Measurements from ENCODE around the gene SLC14A1.

Gene SLC14A1

GRCh38 chr18:45684341-45685115 lies 39.5 kb upstream of the SLC14A1 start:
- Histone ChIP-seq H3K9ac (ENCODE audit: insufficient read length, low read depth) (no peak overlapping the region), H3K4me3 (ENCODE audit: insufficient read length, low read depth) (no peak overlapping the region), H3K27me3 (ENCODE audit: insufficient read depth, insufficient read length) (no peaks in the 10 kb centered on the region), H3K36me3 (ENCODE audit: insufficient read depth, insufficient read length, low read length) (no peaks in the 10 kb centered on the region), H3K4me1 (ENCODE audit: insufficient read depth, insufficient read length) (no peaks in the 10 kb centered on the region), H3K9me3 (ENCODE audit: insufficient read depth, low read length) (no peaks in the 10 kb centered on the region)
- DNase-seq (ENCODE audit: low read depth, low spot score): no peak
- TF ChIP-seq ZNF274 (IDR thresholded peaks at IDR 0.05; ENCODE audit: low read depth, low read length): no peak
- no peak for TF ChIP-seq YY1 (IDR thresholded peaks at IDR 0.05; ENCODE audit: insufficient read depth, insufficient read length)
- no peak for TF ChIP-seq SUZ12 (IDR thresholded peaks at IDR 0.05; ENCODE audit: extremely low read depth, insufficient read depth, insufficient read length)

GRCh38 chr18:45686891-45687611 lies 36.9 kb upstream of the SLC14A1 start:
- Histone ChIP-seq H3K27me3 (ENCODE audit: insufficient read depth, insufficient read length) (no peaks in the 10 kb centered on the region), H3K4me3 (ENCODE audit: insufficient read length, low read depth) (no peak overlapping the region), H3K36me3 (ENCODE audit: insufficient read depth, insufficient read length, low read length) (no peaks in the 10 kb centered on the region), H3K9ac (ENCODE audit: insufficient read length, low read depth) (no peak overlapping the region), H3K4me1 (ENCODE audit: insufficient read depth, insufficient read length) (no peaks in the 10 kb centered on the region), H3K9me3 (ENCODE audit: insufficient read depth, low read length) (no peaks in the 10 kb centered on the region)
- no peak for DNase-seq (ENCODE audit: low read depth, low spot score)
- TF ChIP-seq ZNF274 (IDR thresholded peaks at IDR 0.05; ENCODE audit: low read depth, low read length) (no peak), YY1 (IDR thresholded peaks at IDR 0.05; ENCODE audit: insufficient read depth, insufficient read length) (no peak), SUZ12 (IDR thresholded peaks at IDR 0.05; ENCODE audit: extremely low read depth, insufficient read depth, insufficient read length) (no peak)

GRCh38 chr18:45687621-45688020 lies 36.4 kb upstream of the SLC14A1 start:
- Histone ChIP-seq H3K4me3 (ENCODE audit: insufficient read length, low read depth) (no peak overlapping the region), H3K9ac (ENCODE audit: insufficient read length, low read depth) (no peak overlapping the region), H3K4me1 (ENCODE audit: insufficient read depth, insufficient read length) (no peaks in the 10 kb centered on the region), H3K9me3 (ENCODE audit: insufficient read depth, low read length) (no peaks in the 10 kb centered on the region), H3K36me3 (ENCODE audit: insufficient read depth, insufficient read length, low read length) (no peaks in the 10 kb centered on the region), H3K27me3 (ENCODE audit: insufficient read depth, insufficient read length) (no peaks in the 10 kb centered on the region)
- TF ChIP-seq ZNF274 (IDR thresholded peaks at IDR 0.05; ENCODE audit: low read depth, low read length) (no peak), YY1 (IDR thresholded peaks at IDR 0.05; ENCODE audit: insufficient read depth, insufficient read length) (no peak), SUZ12 (IDR thresholded peaks at IDR 0.05; ENCODE audit: extremely low read depth, insufficient read depth, insufficient read length) (no peak)
- DNase-seq (ENCODE audit: low read depth, low spot score): no peak

- no peak for TF ChIP-seq SUZ12 (IDR thresholded peaks at IDR 0.05; ENCODE audit: extremely low read depth, insufficient read depth, insufficient read length)
- TF ChIP-seq ZNF274 (IDR thresholded peaks at IDR 0.05; ENCODE audit: low read depth, low read length): no peak
- no peak for TF ChIP-seq YY1 (IDR thresholded peaks at IDR 0.05; ENCODE audit: insufficient read depth, insufficient read length)
- Histone ChIP-seq H3K4me1 (ENCODE audit: insufficient read depth, insufficient read length) (no peaks in the 10 kb centered on the region), H3K36me3 (ENCODE audit: insufficient read depth, insufficient read length, low read length) (no peaks in the 10 kb centered on the region), H3K4me3 (ENCODE audit: insufficient read length, low read depth) (no peak overlapping the region), H3K9ac (ENCODE audit: insufficient read length, low read depth) (no peak overlapping the region), H3K9me3 (ENCODE audit: insufficient read depth, low read length) (no peaks in the 10 kb centered on the region; the same call in 1 of the 2 replicates), H3K27me3 (ENCODE audit: insufficient read depth, insufficient read length) (no peaks in the 10 kb centered on the region)
- DNase-seq (ENCODE audit: low read depth, low spot score): no peak
These were observed 35.9 kb upstream of the SLC14A1 start for GRCh38 chr18:45688113-45688512.

GRCh38 chr18:45688833-45689232 lies 35.1 kb upstream of the SLC14A1 start:
- Histone ChIP-seq H3K27me3 (ENCODE audit: insufficient read depth, insufficient read length) (no peaks in the 10 kb centered on the region), H3K36me3 (ENCODE audit: insufficient read depth, insufficient read length, low read length) (no peaks in the 10 kb centered on the region), H3K9me3 (ENCODE audit: insufficient read depth, low read length) (peaks cover 7% of the 10 kb centered on the region), H3K9ac (ENCODE audit: insufficient read length, low read depth) (no peak overlapping the region), H3K4me1 (ENCODE audit: insufficient read depth, insufficient read length) (no peaks in the 10 kb centered on the region), H3K4me3 (ENCODE audit: insufficient read length, low read depth) (no peak overlapping the region)
- DNase-seq (ENCODE audit: low read depth, low spot score): no peak
- no peak for TF ChIP-seq SUZ12 (IDR thresholded peaks at IDR 0.05; ENCODE audit: extremely low read depth, insufficient read depth, insufficient read length)
- TF ChIP-seq YY1 (IDR thresholded peaks at IDR 0.05; ENCODE audit: insufficient read depth, insufficient read length): no peak
- no peak for TF ChIP-seq ZNF274 (IDR thresholded peaks at IDR 0.05; ENCODE audit: low read depth, low read length)

GRCh38 chr18:45689396-45689795 lies 34.6 kb upstream of the SLC14A1 start:
- no peak for TF ChIP-seq YY1 (IDR thresholded peaks at IDR 0.05; ENCODE audit: insufficient read depth, insufficient read length)
- DNase-seq (ENCODE audit: low read depth, low spot score): no peak
- H3K4me3 ChIP-seq (ENCODE audit: insufficient read length, low read depth): no peak overlapping the region
- no peaks in the 10 kb centered on the region for H3K36me3 ChIP-seq (ENCODE audit: insufficient read depth, insufficient read length, low read length)
- no peaks in the 10 kb centered on the region for H3K27me3 ChIP-seq (ENCODE audit: insufficient read depth, insufficient read length)
- H3K9ac ChIP-seq (ENCODE audit: insufficient read length, low read depth): no peak overlapping the region
- H3K9me3 ChIP-seq (ENCODE audit: insufficient read depth, low read length): peaks cover 9% of the 10 kb centered on the region
- H3K4me1 ChIP-seq (ENCODE audit: insufficient read depth, insufficient read length): no peaks in the 10 kb centered on the region

GRCh38 chr18:45690975-45691815 lies 32.8 kb upstream of the SLC14A1 start:
- peaks cover 9% of the 10 kb centered on the region for H3K9me3 ChIP-seq (ENCODE audit: insufficient read depth, low read length)
- H3K9ac ChIP-seq (ENCODE audit: insufficient read length, low read depth): no peak overlapping the region
- no peak for TF ChIP-seq ZNF274 (IDR thresholded peaks at IDR 0.05; ENCODE audit: low read depth, low read length)
- H3K27me3 ChIP-seq (ENCODE audit: insufficient read depth, insufficient read length): no peaks in the 10 kb centered on the region
- no peaks in the 10 kb centered on the region for H3K36me3 ChIP-seq (ENCODE audit: insufficient read depth, insufficient read length, low read length)
- H3K4me3 ChIP-seq (ENCODE audit: insufficient read length, low read depth): no peak overlapping the region
- peak; percentile 72 for DNase-seq (ENCODE audit: low read depth, low spot score)
- no peaks in the 10 kb centered on the region for H3K4me1 ChIP-seq (ENCODE audit: insufficient read depth, insufficient read length)

Measured in NT2/D1 (cell line).